GM08714 (cell line): ENCODE results near the gene GMPR2.

Experiments used
- H3K4me3 ChIP-seq: fragments of 200-500 bp; sonication (Bioruptor generic); 2 replicates; pipeline ENCODE4 v1.5.1; 2014; ENCODE audit warnings: mild to moderate bottlenecking, low read length, inconsistent platforms
- ZNF274 ChIP-seq: IDR thresholded peaks from 2 replicates; pipeline ENCODE4 v1.6.1; 2012; ENCODE audit warnings: mild to moderate bottlenecking, low read depth, low read length

The GMPR2 gene

DNA sequence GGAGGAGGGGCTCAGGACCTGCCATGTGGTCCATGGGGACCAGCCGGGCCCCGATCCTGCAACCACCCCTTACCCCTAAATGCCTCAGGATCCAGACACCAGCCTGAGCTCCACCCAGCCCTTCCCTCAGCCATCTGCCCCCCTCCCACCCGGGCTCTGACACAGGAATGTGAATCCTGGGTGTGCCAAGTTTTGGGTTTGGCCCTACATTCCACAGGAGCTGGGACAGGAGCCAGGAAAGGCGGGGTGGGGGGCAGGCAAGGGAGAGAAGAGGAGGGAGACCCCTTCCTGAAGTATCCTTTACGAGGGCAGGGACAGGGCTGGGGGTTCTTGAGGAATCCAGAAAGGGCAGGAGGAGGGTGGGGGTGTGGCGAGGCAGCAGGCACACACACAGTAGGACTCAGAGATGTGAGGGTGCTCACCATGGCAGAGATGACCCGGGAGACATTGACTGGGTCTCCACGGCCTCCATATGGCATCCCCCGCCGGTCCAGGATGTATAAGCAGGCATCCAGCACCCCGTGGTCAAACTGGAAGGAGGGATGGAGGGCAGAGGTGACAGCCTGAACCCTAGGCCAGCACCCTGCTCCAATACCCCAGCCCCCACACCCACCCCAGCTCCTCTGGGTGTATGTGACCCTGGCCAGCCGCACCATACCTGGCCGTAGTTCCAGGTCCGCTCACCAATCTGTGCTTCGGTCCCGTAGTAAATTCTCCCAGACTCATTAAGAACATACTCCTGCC is 26.7 kb downstream of the GMPR2 start:
- H3K4me3 ChIP-seq: no peak overlapping the region
- TF ChIP-seq ZNF274: no peak

DNA sequence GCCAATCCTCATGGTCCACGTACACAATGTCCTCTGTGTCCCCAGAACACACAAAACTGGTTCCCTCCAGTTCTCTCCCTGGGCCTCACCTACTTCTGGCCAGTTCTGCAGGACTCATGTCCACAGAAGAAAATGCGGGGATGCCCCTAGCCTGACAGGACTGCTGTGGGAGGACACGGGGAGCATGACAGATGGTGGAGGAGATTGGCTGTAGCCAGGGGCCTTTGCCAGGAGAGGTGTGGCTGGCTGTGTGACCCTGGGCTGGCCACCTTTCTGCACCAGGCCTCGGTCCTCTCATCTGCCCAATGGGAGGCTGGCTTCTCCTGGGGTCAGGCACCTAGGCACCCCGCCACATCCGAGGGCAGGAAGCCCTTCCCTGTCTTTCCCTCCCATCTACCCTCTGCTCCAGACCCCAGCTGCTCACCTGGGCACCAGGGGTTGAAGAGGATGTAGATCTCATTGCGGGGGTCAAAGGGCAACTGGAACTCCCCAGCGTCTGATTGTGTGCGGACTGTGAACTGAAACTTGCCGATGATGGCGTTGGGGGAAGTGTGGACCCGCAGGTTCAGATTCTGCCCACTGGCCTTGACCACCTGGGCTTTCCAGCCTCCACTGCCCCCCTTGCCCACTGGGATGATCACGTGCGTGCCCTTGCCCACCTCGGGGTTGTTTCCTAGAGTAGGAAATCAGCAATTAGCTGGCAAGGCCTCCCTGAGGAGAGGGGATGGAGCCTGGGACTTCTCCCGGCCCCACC is 27.5 kb downstream of the GMPR2 start:
- H3K4me3 ChIP-seq: no peak overlapping the region
- TF ChIP-seq ZNF274: no peak

DNA sequence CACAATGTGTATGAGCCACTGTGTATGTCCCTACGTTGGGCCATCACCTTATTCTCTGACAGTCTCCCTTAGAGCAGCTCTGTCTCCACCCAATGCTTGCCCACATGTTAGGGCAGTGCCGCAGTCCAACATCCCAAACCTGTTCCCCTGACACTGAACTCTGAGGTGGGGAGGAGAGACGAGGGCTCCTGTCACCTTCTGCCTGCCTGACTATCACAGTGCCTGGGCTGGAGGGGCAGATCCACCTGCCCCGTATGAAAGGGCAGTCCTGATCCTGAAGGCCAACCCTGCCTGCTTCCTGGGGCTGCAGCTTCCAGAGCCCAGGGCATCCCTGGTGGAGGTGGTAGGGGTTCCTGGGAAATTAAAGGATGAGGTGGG is 28.0 kb downstream of the GMPR2 start:
- no peak overlapping the region for H3K4me3 ChIP-seq
- no peak for TF ChIP-seq ZNF274

DNA sequence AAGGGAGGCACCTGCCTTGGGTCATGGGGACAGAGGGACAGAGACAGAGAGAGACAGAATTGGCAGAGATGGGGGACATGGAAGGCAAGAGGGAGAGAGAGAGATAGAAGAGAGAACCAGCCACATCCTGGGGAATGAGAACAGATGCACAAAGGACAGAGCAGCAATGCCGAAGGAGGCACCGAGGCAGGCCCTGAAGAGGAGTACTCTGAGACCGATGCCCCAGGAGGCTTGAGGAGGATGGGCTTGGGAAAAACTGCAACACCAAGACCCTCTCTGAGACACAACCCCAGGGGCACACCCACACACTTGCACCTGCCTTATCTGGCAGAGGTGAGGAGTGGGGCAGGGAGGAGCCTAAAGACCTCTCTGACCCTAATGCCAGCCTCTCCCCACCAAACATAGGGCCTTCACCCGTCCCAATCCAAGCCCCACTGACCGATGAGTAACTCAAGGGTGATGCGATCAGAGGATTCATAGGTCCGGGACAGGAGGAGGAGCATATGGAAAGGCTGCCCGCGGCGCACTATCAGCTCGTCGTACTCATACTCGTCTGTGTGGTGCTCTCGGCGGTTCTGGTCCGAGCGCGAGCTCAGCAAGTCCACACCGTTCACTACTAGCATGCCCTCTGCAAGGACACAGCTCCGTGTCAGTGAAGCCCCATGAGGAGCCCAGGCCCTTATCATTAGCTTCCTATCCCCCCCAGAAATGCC is 28.7 kb downstream of the GMPR2 start:
- no peak for TF ChIP-seq ZNF274
- no peak overlapping the region for H3K4me3 ChIP-seq

DNA sequence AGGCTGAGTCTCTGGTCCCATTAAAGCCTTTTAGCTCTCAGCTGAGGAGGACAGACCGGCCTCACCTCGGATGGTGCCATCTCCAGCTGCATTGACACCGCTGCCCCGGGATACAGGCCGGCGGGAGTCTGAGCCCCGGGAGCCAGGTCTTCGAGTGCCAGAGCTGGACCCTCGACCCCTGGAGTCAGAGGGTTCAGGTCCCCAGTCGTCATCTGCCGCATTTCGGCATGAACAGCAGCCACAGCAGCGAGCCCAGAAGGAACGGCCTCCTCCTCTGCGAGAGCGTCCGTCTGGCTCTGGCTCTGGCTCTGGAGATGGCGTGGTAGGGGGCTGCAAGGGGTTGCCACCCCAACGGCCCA is 29.2 kb downstream of the GMPR2 start:
- TF ChIP-seq ZNF274: no peak

DNA sequence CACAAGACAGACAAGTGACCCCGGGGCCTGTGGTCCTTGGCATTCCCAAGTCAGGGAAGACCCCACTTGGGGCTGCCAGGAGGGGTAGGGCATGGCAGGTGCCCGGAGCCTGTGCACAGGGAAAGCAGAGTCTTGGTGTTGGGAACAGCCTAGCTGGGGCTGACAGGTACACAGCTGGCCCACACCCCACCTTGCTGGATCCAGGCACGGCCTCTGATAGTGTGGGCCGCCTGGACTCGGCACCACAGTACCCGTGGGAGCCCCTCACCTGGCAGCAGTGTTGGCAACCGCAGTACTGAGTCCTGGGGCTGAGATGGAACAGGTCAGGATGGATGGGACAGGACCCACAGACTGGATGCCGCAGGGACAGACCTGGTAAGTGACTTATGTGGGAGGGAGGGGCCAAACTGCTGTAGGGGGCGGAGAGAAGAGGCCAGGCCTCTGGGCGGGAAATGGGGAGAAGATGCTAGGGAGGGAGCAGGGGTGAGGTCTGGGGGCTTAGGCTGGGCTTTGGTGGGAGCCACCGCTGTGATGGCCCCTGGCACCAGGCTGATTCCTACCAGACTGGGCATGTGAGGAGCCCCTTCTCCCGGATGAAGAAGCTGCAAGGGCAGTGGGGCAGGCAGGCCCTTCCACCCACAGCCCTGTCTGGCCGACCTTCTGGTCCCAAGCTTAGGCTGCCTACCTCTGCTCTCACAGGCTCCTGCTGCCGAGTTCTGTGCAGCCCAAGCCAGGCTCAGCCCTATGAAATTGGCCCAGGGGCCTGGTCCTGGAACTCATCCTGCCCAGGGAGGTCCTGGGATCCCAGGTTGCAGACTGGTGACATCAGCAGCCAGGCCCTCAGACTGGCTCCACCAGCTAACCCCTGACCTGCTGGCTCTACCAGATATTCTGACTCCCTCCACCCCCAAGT is 30.3 kb downstream of the GMPR2 start, which contains the start of gene TGM1:
Gene TGM1 (minus strand): TSS at position 357 of the 913 bp plus-strand sequence. CDS start 825 bp downstream, outside the sequence.
- no peak for TF ChIP-seq ZNF274
- no peak within 1 kb of the TSS for H3K4me3 ChIP-seq

More for the DNA sequence above, 29.2 kb downstream of the GMPR2 start:
- no peak overlapping the region for H3K4me3 ChIP-seq

DNA sequence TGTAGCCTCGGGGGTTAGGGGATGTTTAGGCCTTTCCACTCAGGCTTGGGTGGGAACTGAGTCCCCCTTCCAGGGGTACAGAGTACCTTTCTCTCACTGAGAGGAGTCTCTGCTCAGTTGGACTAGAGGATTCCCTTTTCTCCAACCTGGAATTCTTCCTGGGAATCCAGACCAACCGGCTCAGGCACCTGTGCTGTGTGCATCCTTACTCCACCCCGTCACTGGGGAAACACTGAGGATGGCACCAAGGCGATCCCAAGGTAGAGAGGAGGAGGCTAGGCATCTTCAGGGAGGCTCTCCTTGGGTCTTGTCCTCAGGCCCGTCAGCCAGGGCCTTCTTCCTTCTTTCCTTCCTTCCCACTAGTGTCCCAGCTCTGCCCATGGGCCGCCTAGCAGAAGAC is 31.1 kb downstream of the GMPR2 start:
- TF ChIP-seq ZNF274: no peak
- H3K4me3 ChIP-seq: no peak overlapping the region

DNA sequence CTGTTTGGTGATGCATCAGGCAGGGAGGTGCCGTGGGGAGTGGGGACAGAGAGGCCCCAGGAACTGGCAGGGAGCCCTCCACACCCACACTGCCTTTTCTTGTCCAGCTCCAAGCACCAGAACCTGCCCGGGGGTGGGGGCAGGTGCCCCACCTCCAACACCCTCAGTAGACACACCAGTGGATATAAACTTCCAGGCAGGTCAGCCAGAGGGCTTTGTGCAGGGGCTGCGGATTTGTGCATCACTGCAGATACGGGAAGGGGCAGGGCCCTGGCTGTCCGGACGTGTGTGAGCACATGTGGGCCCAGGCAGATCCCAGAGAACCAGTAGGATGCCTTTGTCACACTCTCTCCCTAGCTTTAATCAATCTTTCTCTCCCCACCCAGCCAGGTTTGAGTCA is 31.6 kb downstream of the GMPR2 start:
- no peak for TF ChIP-seq ZNF274
- H3K4me3 ChIP-seq: no peak overlapping the region

DNA sequence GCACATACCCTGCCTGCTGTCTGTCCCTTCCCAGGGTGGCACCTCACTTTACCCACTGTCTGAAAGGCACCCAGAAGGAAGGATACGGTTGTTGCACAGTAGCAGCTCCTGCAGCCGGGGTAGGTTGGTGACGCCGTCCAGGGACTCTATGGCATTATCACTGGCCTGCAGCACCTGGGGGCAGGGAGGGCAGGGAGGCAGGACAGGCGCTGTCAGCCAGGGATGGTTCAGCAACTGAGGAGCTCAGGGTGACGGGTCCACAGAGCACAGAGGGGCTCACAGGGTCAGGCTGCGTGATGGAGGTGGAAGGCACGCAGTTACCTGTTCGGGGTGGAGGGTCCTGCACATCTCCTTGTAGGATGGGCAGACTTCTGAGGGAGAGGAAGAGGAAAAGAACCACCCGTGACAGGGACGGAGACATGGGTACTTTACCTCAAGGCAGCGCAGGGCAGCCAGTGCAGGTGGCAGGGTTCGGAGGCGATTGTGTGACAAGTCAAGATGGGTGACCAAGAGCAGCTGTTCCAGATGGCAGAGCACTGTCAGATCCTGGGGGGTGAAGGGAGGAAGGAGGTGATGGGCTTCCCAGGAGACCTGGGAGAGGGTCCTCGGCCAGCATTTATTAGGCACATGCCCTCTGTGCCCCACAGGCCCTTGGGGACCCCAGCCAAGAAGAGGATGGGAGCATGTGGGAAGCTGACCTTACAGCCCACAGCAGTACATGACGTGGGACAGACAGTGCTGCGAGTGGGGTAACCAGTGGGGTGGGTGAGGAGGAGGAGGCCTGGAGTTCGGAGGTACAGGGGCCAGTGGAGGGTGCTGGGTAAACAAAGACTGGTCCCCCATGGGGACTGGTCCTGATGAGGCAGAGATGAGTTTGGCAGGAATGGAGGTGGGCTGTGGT is 33.9 kb downstream of the GMPR2 start:
- no peak for TF ChIP-seq ZNF274
- H3K4me3 ChIP-seq: no peak overlapping the region

DNA sequence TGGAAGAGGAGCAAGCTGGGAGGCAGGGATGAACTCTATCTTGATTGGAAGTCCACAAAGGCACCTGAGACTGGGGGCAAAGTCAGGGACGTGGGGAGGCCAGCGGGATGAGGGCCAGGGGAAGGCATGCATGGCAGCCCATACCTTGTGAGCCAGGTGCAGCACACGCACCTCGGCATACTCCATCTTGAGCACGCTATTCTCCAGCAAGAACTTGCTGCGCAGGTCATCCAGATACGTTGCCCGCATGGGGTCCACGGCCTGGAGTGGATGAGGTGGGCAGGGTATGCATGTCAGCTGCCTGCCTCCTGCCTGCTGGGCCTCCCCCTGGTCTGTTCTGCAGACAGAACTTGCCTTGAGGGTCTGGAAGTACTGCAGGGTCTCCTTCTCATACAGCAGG is 34.8 kb downstream of the GMPR2 start:
- no peak for TF ChIP-seq ZNF274
- no peak overlapping the region for H3K4me3 ChIP-seq

DNA sequence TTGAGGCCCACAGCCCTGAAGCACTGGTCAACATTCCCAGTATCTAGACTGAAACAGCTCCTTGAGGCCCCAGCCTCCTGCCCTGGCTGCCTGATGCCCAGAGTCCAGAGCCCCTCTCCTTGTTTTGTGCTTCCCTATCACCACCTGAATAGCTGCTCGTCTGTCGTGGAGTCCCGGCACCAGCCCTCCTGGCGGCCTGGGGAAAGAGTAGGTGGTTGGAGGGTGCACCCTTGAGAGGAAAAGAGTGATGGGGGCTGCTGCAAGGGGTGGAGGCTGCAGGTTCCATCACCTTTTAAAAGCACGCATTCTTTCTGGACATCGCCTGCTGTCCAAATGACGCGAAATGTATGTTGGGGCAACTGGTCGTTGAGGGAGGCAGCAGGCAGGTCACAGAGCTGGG is 35.5 kb downstream of the GMPR2 start:
- no peak for TF ChIP-seq ZNF274
- no peak overlapping the region for H3K4me3 ChIP-seq

DNA sequence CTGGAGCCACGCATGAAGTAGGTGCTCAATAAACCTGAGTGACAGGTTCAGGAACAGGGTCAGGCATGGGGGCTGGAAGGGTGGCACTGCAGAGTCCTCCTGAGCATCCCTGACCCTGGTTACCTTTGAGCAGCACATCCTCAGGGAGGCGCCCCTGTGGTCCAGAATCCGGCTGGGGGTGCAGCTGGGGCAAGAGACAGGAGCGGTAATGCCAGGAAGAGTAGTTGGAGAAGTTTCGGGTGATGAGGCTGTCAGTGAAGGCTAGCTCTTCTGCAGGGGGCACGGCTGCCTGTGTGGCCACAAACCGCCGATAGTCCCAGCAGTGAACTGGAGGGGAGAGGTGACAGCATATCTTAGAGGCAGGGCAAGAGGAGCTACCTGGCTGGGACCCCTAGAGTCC is 36.6 kb downstream of the GMPR2 start:
- no peak for TF ChIP-seq ZNF274
- no peak overlapping the region for H3K4me3 ChIP-seq
